Keratinocyte (primary cell): ENCODE data around the gene INSC. TPM values are rescaled to one million over a fixed set of nuclear protein-coding genes. Genes with fewer than 3 reads are reported as not detected.

Experiments used
- DNase-seq: peaks from one replicate; pipeline ENCODE4 v3.0.0-alpha.2; 2011; ENCODE audit warnings: low read depth, missing footprints, low spot score
- FAIRE-seq: peaks from 2 replicates; lab custom pipeline; 2011; peaks lifted over from hg19 to GRCh38; lab: Jason Lieb, UNC
- H2AFZ ChIP-seq: 2 replicates; pipeline ENCODE4 v1.6.0; 2012; ENCODE audit warnings: low read length, control low read depth, inconsistent platforms; ENCODE audit not compliant: control insufficient read depth
- H3K27ac ChIP-seq: 2 replicates; pipeline ENCODE4 v1.5.1; 2011; ENCODE audit warnings: low read length; ENCODE audit not compliant: control insufficient read depth, insufficient read depth
- H3K27me3 ChIP-seq: 3 replicates; pipeline ENCODE4 v1.6.0; 2011; ENCODE audit warnings: low read length; ENCODE audit not compliant: control insufficient read depth, insufficient read depth; ENCODE audit errors: extremely low read depth
- H3K36me3 ChIP-seq, 2 experiments: 2 replicates in 1 of 2; 3 replicates in 1 of 2; pipeline ENCODE4 v1.5.1; 2011; ENCODE audit warnings: low read length in 2 of 2, mild to moderate bottlenecking in 1 of 2; ENCODE audit not compliant: control insufficient read depth in 2 of 2, insufficient read depth in 2 of 2; ENCODE audit errors: extremely low read depth in 1 of 2
- H3K4me1 ChIP-seq: 3 replicates; pipeline ENCODE4 v1.5.1; 2011; ENCODE audit warnings: low read length; ENCODE audit not compliant: control insufficient read depth, insufficient read depth; ENCODE audit errors: extremely low read depth
- H3K4me2 ChIP-seq: 3 replicates; pipeline ENCODE4 v1.6.0; 2011; ENCODE audit warnings: low read depth, low read length; ENCODE audit not compliant: control insufficient read depth, insufficient read depth; ENCODE audit errors: extremely low read depth
- H3K4me3 ChIP-seq, 3 experiments: fragments of 200-600 bp in 1 of 3; sonication (generic) in 1 of 3; 2 replicates in 2 of 3; 3 replicates in 1 of 3; pipeline ENCODE4 v1.5.1; 2011 to 2016; ENCODE audit warnings: low read length in 3 of 3, mild to moderate bottlenecking in 3 of 3, control low read depth in 2 of 3, inconsistent platforms in 1 of 3, low read depth in 1 of 3, mixed read lengths in 1 of 3, mixed run types in 1 of 3, moderate library complexity in 1 of 3; ENCODE audit not compliant: control insufficient read depth in 2 of 3, insufficient read depth in 2 of 3; ENCODE audit errors: extremely low read depth in 1 of 3
- H3K79me2 ChIP-seq: 2 replicates; pipeline ENCODE4 v1.6.0; 2012; ENCODE audit warnings: low read length; ENCODE audit not compliant: control insufficient read depth, insufficient read depth
- H3K9ac ChIP-seq: 3 replicates; pipeline ENCODE4 v1.6.0; 2011; ENCODE audit warnings: low read length; ENCODE audit not compliant: control insufficient read depth, insufficient read depth; ENCODE audit errors: extremely low read depth
- H3K9me1 ChIP-seq: 3 replicates; pipeline ENCODE4 v1.6.0; 2011; ENCODE audit warnings: low read length; ENCODE audit not compliant: control insufficient read depth, insufficient read depth; ENCODE audit errors: extremely low read depth
- H3K9me3 ChIP-seq: 2 replicates; pipeline ENCODE4 v1.5.1; 2012; ENCODE audit warnings: low read depth, low read length; ENCODE audit not compliant: control insufficient read depth
- H4K20me1 ChIP-seq: 3 replicates; pipeline ENCODE4 v1.6.0; 2011; ENCODE audit warnings: low read length; ENCODE audit not compliant: control insufficient read depth, insufficient read depth; ENCODE audit errors: extremely low read depth
- EZH2 ChIP-seq: IDR thresholded peaks from one replicate; pipeline ENCODE4 v1.6.1; 2012; ENCODE audit warnings: inconsistent platforms, mild to moderate bottlenecking, low read length, moderate library complexity
- dilution Hi-C: fragments of 300-500 bp; cut with MboI; formaldehyde crosslinking; loops from one replicate; pipeline ENCODE4 v1.7.0; 2020; ENCODE audit warnings: low sequenced_read_pairs; ENCODE audit not compliant: extremely low pct_ligation_motif_present
- polyA plus RNA-seq, 5 experiments: library from polyadenylated mRNA; depleted of rRNA in 3 of 5; stranded (reverse) in 3 of 5; stranded (forward) in 1 of 5; unstranded in 1 of 5; fragments of >200 nt; gene quantifications; 1 replicate in 1 of 5; 2 replicates in 3 of 5; 3 replicates in 1 of 5; pipeline versions ENCODE4 v1.2.1 to v1.2.3, GENCODE V29; 2011 to 2012; ENCODE audit warnings: missing spikeins in 2 of 5, low read depth in 1 of 5, low replicate concordance in 1 of 5
- TF ChIP-seq, protein P1 (sequence below), 3 experiments: IDR thresholded peaks in 1 of 3; conservative IDR thresholded peaks in 1 of 3; optimal IDR thresholded peaks in 1 of 3; 2 replicates in 2 of 3; 3 replicates in 1 of 3; pipeline versions ENCODE3 to v1.5.1; 2011; ENCODE audit warnings: low read length in 3 of 3, mild to moderate bottlenecking in 3 of 3, moderate library complexity in 2 of 3, control low read depth in 1 of 3, inconsistent platforms in 1 of 3; ENCODE audit not compliant: insufficient read depth in 2 of 3; ENCODE audit errors: extremely low read depth in 1 of 3

The INSC gene
- polyA plus RNA-seq, 1 donor (not counting 4 experiments of a cell fraction or from before 2014, with no cell fraction given), result 0.13 TPM

- Histone ChIP-seq H3K9ac (no peak overlapping the region), H3K79me2 (no peaks in the 10 kb centered on the region), H4K20me1 (no peaks in the 10 kb centered on the region), H3K36me3 (no peaks in the 10 kb centered on the region), H3K27ac (no peak overlapping the region), H3K9me3 (no peaks in the 10 kb centered on the region), H2AFZ (no peak overlapping the region), H3K4me2 (no peak overlapping the region), H3K4me3 (no peak overlapping the region), H3K27me3 (no peaks in the 10 kb centered on the region), H3K4me1 (no peaks in the 10 kb centered on the region), H3K9me1 (no peaks in the 10 kb centered on the region)
- no peak for TF ChIP-seq EZH2
- dilution Hi-C loops, result no loop called here
- DNase-seq (no peak), FAIRE-seq (no peak)
Observed at GRCh38 chr11:15266999-15267398, 152.3 kb downstream of the INSC start.

- dilution Hi-C loops, result no loop called here
- Histone ChIP-seq H3K27ac (no peak overlapping the region), H4K20me1 (no peaks in the 10 kb centered on the region), H3K4me1 (no peaks in the 10 kb centered on the region), H3K4me2 (no peak overlapping the region), H2AFZ (no peak overlapping the region), H3K36me3 (no peaks in the 10 kb centered on the region), H3K27me3 (no peaks in the 10 kb centered on the region), H3K9me3 (no peaks in the 10 kb centered on the region), H3K79me2 (no peaks in the 10 kb centered on the region), H3K9ac (no peak overlapping the region), H3K9me1 (no peaks in the 10 kb centered on the region), H3K4me3 (no peak overlapping the region)
- no peak for TF ChIP-seq EZH2
- TF ChIP-seq, protein P1, sequence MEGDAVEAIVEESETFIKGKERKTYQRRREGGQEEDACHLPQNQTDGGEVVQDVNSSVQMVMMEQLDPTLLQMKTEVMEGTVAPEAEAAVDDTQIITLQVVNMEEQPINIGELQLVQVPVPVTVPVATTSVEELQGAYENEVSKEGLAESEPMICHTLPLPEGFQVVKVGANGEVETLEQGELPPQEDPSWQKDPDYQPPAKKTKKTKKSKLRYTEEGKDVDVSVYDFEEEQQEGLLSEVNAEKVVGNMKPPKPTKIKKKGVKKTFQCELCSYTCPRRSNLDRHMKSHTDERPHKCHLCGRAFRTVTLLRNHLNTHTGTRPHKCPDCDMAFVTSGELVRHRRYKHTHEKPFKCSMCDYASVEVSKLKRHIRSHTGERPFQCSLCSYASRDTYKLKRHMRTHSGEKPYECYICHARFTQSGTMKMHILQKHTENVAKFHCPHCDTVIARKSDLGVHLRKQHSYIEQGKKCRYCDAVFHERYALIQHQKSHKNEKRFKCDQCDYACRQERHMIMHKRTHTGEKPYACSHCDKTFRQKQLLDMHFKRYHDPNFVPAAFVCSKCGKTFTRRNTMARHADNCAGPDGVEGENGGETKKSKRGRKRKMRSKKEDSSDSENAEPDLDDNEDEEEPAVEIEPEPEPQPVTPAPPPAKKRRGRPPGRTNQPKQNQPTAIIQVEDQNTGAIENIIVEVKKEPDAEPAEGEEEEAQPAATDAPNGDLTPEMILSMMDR (optimal IDR thresholded peaks at IDR 0.05 in 1 of 3, IDR thresholded peaks at IDR 0.05 in 1 of 3, conservative IDR thresholded peaks at IDR 0.05 in 1 of 3; ENCODE audit: extremely low read depth in 1 of 3, insufficient read depth in 2 of 3, low read length in 3 of 3), result no peak
- no peak for DNase-seq
- FAIRE-seq, result no peak
Observed at GRCh38 chr11:15268598-15268997, 153.9 kb downstream of the INSC start.

DNA sequence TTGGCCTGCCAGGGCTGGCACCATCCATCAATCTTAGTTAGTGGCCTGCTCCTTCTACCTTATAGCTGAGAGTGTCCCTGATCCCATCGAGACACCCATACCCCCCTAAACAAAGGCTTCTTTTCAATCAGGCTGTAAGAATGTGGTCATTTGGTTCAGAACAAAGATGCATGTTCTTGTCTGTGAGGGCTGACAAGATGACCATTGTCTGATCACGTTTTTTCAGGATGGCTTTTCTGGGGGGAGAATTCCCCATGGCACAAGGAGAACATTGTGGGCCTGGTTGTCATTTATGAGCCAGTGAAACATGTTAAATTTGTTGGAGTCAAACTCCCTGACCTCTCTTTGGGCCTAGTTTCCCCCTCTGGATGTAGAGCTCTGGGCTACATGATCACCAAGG, 160.4 kb downstream of the INSC start:
- Histone ChIP-seq H3K36me3 (no peaks in the 10 kb centered on the region), H3K27ac (no peak overlapping the region), H4K20me1 (no peaks in the 10 kb centered on the region), H3K79me2 (no peaks in the 10 kb centered on the region), H3K4me3 (no peak overlapping the region), H3K9ac (no peak overlapping the region), H3K9me1 (no peaks in the 10 kb centered on the region), H2AFZ (no peak overlapping the region), H3K4me1 (no peaks in the 10 kb centered on the region), H3K4me2 (no peak overlapping the region), H3K9me3 (no peaks in the 10 kb centered on the region), H3K27me3 (no peaks in the 10 kb centered on the region)
- FAIRE-seq (no peak), DNase-seq (no peak)
- TF ChIP-seq, protein P1 (optimal IDR thresholded peaks at IDR 0.05 in 1 of 3, IDR thresholded peaks at IDR 0.05 in 1 of 3, conservative IDR thresholded peaks at IDR 0.05 in 1 of 3; ENCODE audit: extremely low read depth in 1 of 3, insufficient read depth in 2 of 3, low read length in 3 of 3), result no peak
- no peak for TF ChIP-seq EZH2
- dilution Hi-C loops, result no loop called here
